Common myeloid progenitor, CD34-positive (primary cell): ENCODE measurements around the gene ANKK1.

Source experiments
- CTCF ChIA-PET: fragments of 350-600 bp; sonication (Branson Sonifier 250); formaldehyde crosslinking; loops from one replicate; lab custom pipeline; 2021; ENCODE audit warnings: antibody characterized with exemption; lab: Charles Lee
- POLR2A ChIA-PET: fragments of 350-600 bp; sonication (Branson Sonifier 250); formaldehyde crosslinking; loops from one replicate; lab custom pipeline; 2021; ENCODE audit warnings: antibody characterized with exemption; lab: Charles Lee
- DNase-seq, 3 donors: peaks; one replicate each; pipeline versions ENCODE4 v3.0.0 to v3.0.0-alpha.2; 2013
- H3K27ac ChIP-seq, 2 experiments: 1 replicate in 1 of 2; 2 replicates in 1 of 2; pipeline ENCODE4 v1.7.0; 2013; ENCODE audit warnings: inconsistent platforms in 2 of 2, low read length in 2 of 2, mild to moderate bottlenecking in 2 of 2, low read depth in 1 of 2, moderate library complexity in 1 of 2; ENCODE audit not compliant: severe bottlenecking in 2 of 2, insufficient read depth in 1 of 2, poor library complexity in 1 of 2
- H3K27me3 ChIP-seq, 5 experiments: replicated peaks in 2 of 5; 1 replicate in 3 of 5; 2 replicates in 2 of 5; pipeline versions ENCODE4 v1.6.1 to v1.7.0; 2013; ENCODE audit warnings: low read length in 4 of 5, mild to moderate bottlenecking in 2 of 5, moderate library complexity in 2 of 5, inconsistent platforms in 1 of 5; ENCODE audit not compliant: insufficient read depth in 5 of 5, control insufficient read depth in 4 of 5
- H3K36me3 ChIP-seq, 4 experiments: 1 replicate in 2 of 4; 2 replicates in 2 of 4; pipeline versions ENCODE4 v1.6.1 to v1.7.0; 2013; ENCODE audit warnings: low read length in 3 of 4, control low read depth in 1 of 4, mild to moderate bottlenecking in 1 of 4; ENCODE audit not compliant: control insufficient read depth in 4 of 4, insufficient read depth in 4 of 4
- H3K4me1 ChIP-seq, 4 experiments: 1 replicate in 3 of 4; 2 replicates in 1 of 4; pipeline versions ENCODE4 v1.6.1 to v1.7.1; 2013; ENCODE audit warnings: low read length in 3 of 4, mild to moderate bottlenecking in 3 of 4, control low read depth in 1 of 4, inconsistent platforms in 1 of 4, moderate library complexity in 1 of 4; ENCODE audit not compliant: control insufficient read depth in 4 of 4, insufficient read depth in 4 of 4; ENCODE audit errors: control extremely low read depth in 1 of 4
- H3K4me3 ChIP-seq, 7 experiments: 1 replicate in 4 of 7; 2 replicates in 3 of 7; pipeline versions ENCODE4 v1.5.1 to v1.7.0; 2013; ENCODE audit warnings: mild to moderate bottlenecking in 7 of 7, low read length in 6 of 7, moderate library complexity in 6 of 7, inconsistent platforms in 2 of 7, low read depth in 2 of 7, control low read depth in 1 of 7; ENCODE audit not compliant: insufficient read depth in 4 of 7, control insufficient read depth in 1 of 7; ENCODE audit errors: extremely low read depth in 1 of 7
- H3K9me3 ChIP-seq, 5 experiments: 1 replicate in 4 of 5; 2 replicates in 1 of 5; pipeline versions ENCODE4 v1.6.1 to v1.7.1; 2013; ENCODE audit warnings: low read length in 4 of 5, mild to moderate bottlenecking in 2 of 5, inconsistent platforms in 1 of 5, low read depth in 1 of 5, moderate library complexity in 1 of 5; ENCODE audit not compliant: control insufficient read depth in 4 of 5, insufficient read depth in 2 of 5; ENCODE audit errors: control extremely low read depth in 1 of 5
- WGBS: methylation state at CpG from one replicate; pipeline ENCODE4 v1.1.5; 2013; ENCODE audit not compliant: insufficient coverage; 5-methylcytosine and 5-hydroxymethylcytosine counted together

Gene ANKK1

GRCh38 chr11:113377681-113378412 lies 9.7 kb upstream of the ANKK1 start:
- ChIA-PET CTCF (interaction anchor here (1.2 kb wide), 1 partner anchor 17 kb away, joined by 3 read pairs; no protein-coding TSS in a partner anchor), POLR2A (no interaction called here)
- no peak overlapping the region for H3K27ac ChIP-seq

GRCh38 chr11:113378692-113379091 lies 8.9 kb upstream of the ANKK1 start:
- no peak overlapping the region for H3K4me3 ChIP-seq
- H3K27ac ChIP-seq, result no peak overlapping the region
- H3K27me3 ChIP-seq, result peaks cover 0 to 2% (median 0%) of the 10 kb centered on the region in 5 experiments
- H3K9me3 ChIP-seq, result no peaks in the 10 kb centered on the region
- POLR2A ChIA-PET, result no interaction called here
- WGBS, result no CpG with 5 or more reads among the region's 1 CpG
- CTCF ChIA-PET, result no interaction called here
- DNase-seq, result no peak
- H3K36me3 ChIP-seq, result no peaks in the 10 kb centered on the region
- H3K4me1 ChIP-seq, result peaks cover 0 to 6% (median 3%) of the 10 kb centered on the region in 4 experiments

More at GRCh38 chr11:113377681-113378412, 9.7 kb upstream of the ANKK1 start:
- Histone ChIP-seq H3K36me3 (no peaks in the 10 kb centered on the region), H3K4me3 (no peak overlapping the region), H3K27me3 (no peaks in the 10 kb centered on the region), H3K9me3 (no peaks in the 10 kb centered on the region), H3K4me1 (peaks cover 0 to 6% (median 3%) of the 10 kb centered on the region in 4 experiments)
- 97% methylated on average over 7 of the region's 7 CpGs for WGBS
- no peak for DNase-seq

- Histone ChIP-seq H3K4me3 (no peak overlapping the region), H3K9me3 (no peaks in the 10 kb centered on the region), H3K4me1 (no peaks in the 10 kb centered on the region), H3K27ac (no peak overlapping the region), H3K27me3 (peaks cover 0 to 12% (median 8%) of the 10 kb centered on the region in 5 experiments), H3K36me3 (no peaks in the 10 kb centered on the region)
- no peak for DNase-seq
- POLR2A ChIA-PET, result no interaction called here
- CTCF ChIA-PET, result no interaction called here
These were observed 5.5 kb upstream of the ANKK1 start for GRCh38 chr11:113382121-113382520.

- CTCF ChIA-PET, result interaction anchor here (0.9 kb wide), 1 partner anchor 10 kb away, joined by 3 read pairs; no protein-coding TSS in a partner anchor
- Histone ChIP-seq H3K9me3 (no peaks in the 10 kb centered on the region), H3K27me3 (peaks cover 9 to 36% (median 15%) of the 10 kb centered on the region in 5 experiments), H3K4me3 (no peak overlapping the region), H3K36me3 (no peaks in the 10 kb centered on the region), H3K4me1 (peaks cover 0 to 6% (median 2%) of the 10 kb centered on the region in 4 experiments), H3K27ac (no peak overlapping the region)
- WGBS, result 93% methylated on average over 3 of the region's 3 CpGs
- POLR2A ChIA-PET, result no interaction called here
- no peak for DNase-seq
These were observed 3.0 kb upstream of the ANKK1 start for GRCh38 chr11:113384551-113384950.

GRCh38 chr11:113385749-113386148 lies 1.8 kb upstream of the ANKK1 start:
- Histone ChIP-seq H3K4me1 (peaks cover 0 to 6% (median 2%) of the 10 kb centered on the region in 4 experiments), H3K9me3 (peaks cover 0 to under 1% (median 0%) of the 10 kb centered on the region in 5 experiments), H3K27me3 (peaks cover 10 to 40% (median 15%) of the 10 kb centered on the region in 5 experiments), H3K36me3 (no peaks in the 10 kb centered on the region), H3K27ac (no peak overlapping the region), H3K4me3 (no peak overlapping the region)
- ChIA-PET CTCF (no interaction called here), POLR2A (no interaction called here)
- DNase-seq, result no peak
- WGBS, result 100% methylated on average over 3 of the region's 3 CpGs

- POLR2A ChIA-PET, result no interaction called here
- CTCF ChIA-PET, result interaction anchor here (1.3 kb wide), 1 partner anchor 14 kb away, joined by 4 read pairs; no protein-coding TSS in a partner anchor
These were observed 713 bp upstream of the ANKK1 start for GRCh38 chr11:113386866-113387265.

GRCh38 chr11:113389272-113389671 lies 1.7 kb downstream of the ANKK1 start:
- no peaks in the 10 kb centered on the region for H3K36me3 ChIP-seq
- H3K9me3 ChIP-seq, result peaks cover 0 to 2% (median 0%) of the 10 kb centered on the region in 5 experiments
- peaks cover 0 to 6% (median 2%) of the 10 kb centered on the region in 4 experiments for H3K4me1 ChIP-seq
- no peak overlapping the region for H3K27ac ChIP-seq
- POLR2A ChIA-PET, result no interaction called here
- CTCF ChIA-PET, result no interaction called here
- H3K27me3 ChIP-seq, result peaks cover 13 to 40% (median 16%) of the 10 kb centered on the region in 5 experiments
- DNase-seq, result no peak
- no peak overlapping the region for H3K4me3 ChIP-seq
- 47% methylated on average over 2 of the region's 3 CpGs for WGBS

More at GRCh38 chr11:113386866-113387265, 713 bp upstream of the ANKK1 start:
- no peak overlapping the region for H3K27ac ChIP-seq
- DNase-seq, result no peak
- WGBS, result 91% methylated on average over 5 of the region's 6 CpGs
- H3K4me1 ChIP-seq, result peaks cover 0 to 6% (median 2%) of the 10 kb centered on the region in 4 experiments
- H3K9me3 ChIP-seq, result peaks cover 0 to 2% (median 0%) of the 10 kb centered on the region in 5 experiments
- H3K27me3 ChIP-seq, result peaks cover 14 to 40% (median 16%) of the 10 kb centered on the region in 5 experiments
- no peak overlapping the region for H3K4me3 ChIP-seq
- no peaks in the 10 kb centered on the region for H3K36me3 ChIP-seq
